Erythroblast (primary cell): ENCODE measurements around the gene ADPGK.

Source experiments
- GATA1 ChIP-seq: IDR thresholded peaks from 2 replicates; pipeline ENCODE4 v1.6.1; 2011; ENCODE audit warnings: low read depth, mild to moderate bottlenecking, control low read depth, low read length, moderate library complexity
- POLR2A ChIP-seq: IDR thresholded peaks from 2 replicates; pipeline ENCODE4 v1.6.1; 2011; ENCODE audit warnings: mild to moderate bottlenecking, low read length

GRCh38 chr15:72751751-72752455, 31.7 kb downstream of the ADPGK start:
- TF ChIP-seq POLR2A (no peak), GATA1 (no peak)
